22Rv1 (cell line): ENCODE results near the gene C11orf21.

Source experiments
- H3K27ac ChIP-seq: fragments of 450-650 bp; 2 replicates; pipeline ENCODE4 v1.5.1; 2017
- CTCF ChIP-seq: fragments of 450-650 bp; IDR thresholded peaks from 2 replicates; pipeline ENCODE4 v1.5.1; 2017; ENCODE audit warnings: mild to moderate bottlenecking
- ZFX ChIP-seq: fragments of 450-650 bp; IDR thresholded peaks from 2 replicates; pipeline ENCODE4 v1.6.1; 2017; ENCODE audit warnings: antibody characterized with exemption, borderline replicate concordance

Gene C11orf21

DNA sequence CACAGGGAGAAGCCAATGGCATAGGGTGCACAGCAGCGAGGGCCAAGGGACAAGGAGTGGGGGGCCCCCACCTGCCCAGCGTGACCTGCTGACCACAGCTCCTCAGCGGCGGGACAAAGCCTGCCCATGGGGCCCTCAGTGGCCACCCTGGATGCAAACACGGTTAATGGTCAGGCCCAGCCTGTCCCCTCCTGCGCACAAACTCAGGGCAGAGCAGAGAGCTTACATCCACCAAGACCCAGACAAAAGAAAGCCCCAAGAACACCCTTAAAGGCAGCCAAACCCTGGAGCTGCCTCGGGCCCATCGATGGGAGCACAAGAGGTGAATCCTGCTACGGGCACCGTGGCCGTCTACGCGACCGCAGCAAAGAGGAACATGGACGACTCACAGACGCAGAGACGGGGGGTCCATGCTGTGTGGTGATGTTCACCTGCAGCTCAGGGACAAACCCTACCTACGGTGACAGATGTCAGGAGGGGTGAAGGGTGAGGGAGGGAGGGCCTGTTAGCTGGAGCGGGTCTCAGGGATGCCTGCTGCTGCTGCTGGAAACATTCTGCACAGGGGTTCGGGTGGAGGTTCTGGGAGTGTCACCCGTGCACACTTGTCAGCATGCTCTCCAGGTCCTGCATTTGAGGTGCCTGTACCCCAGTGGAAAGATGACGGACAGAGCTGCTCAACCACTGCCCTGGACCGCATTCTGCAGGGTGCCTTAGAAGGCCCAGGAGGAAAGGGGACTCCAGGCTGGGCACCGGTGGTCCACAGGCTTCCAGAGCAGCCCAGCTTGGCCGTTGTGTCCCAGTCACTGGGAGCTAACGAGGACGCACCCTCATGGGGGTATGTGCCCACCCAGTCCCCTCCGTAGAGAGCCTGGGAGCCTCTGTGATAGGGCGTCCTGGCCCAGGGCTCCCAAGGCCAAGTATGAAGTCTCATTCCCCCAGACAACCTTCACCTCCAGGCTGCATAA lies 42.9 kb downstream of the C11orf21 start:
- no peak overlapping the region for H3K27ac ChIP-seq
- TF ChIP-seq ZFX: no peak
- TF ChIP-seq CTCF: no peak

DNA sequence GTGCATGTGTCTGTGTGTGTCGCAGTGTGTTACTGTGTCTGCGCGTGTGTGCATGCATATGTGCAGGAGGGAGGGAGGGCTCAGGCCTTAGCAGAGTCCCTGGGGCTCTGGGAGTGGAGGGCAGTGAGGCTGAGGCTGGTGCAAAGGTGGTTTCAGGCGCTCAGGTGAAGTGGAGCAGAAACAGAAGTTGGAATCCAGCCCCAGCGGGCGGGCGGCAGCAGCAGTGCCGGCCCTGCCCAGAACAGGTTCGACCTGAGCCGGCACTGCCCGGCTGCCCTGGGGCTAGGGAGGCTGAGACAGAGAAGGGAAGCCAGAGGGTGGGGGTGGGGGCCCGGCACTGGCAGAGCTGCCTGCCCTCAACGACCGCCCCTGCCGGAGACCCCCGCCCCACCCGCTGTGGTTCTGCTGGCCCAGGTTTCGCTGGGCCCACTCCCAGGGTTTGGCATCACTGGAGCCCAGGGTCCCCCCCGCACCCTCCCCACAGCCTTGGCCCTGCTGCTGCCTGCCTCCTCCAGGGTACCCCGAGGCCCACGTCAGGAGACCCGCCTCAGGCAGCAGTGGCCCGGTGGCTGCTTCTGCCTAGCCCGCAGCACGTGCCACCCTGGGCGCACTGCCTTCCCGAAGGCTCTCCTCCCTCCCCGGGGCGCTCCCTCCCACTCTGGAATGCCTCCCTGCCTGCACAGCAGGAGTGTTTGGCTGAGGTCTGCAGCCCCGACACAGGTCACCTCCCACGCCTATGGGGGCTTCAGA lies 44.6 kb downstream of the C11orf21 start:
- peak overlapping the region; percentile 96 for H3K27ac ChIP-seq
- TF ChIP-seq ZFX (no peak), CTCF (no peak)

- TF ChIP-seq CTCF (no peak), ZFX (no peak)
- peak overlapping the region; percentile 96 for H3K27ac ChIP-seq
Observed at GRCh38 chr11:2256293-2256913, 45.3 kb downstream of the C11orf21 start.

DNA sequence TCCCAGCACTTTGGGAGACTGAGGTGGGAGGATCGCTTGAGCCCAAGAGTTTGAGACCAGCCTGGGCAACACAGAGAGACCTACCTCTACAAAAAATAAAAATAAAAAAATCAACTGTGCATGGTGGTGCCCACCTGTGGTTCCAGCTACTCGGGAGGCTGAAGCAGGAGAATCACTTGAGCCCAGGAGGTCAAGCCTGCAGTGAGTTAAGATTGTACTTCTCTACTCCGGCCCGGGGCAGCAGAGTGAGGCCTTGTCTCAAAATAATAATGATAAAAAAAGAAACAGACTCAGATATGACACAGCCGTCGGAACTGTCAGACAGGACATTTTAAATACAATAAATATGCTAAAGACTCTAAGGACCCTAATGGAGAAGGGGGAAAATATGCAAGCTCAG lies 49.7 kb downstream of the C11orf21 start:
- TF ChIP-seq ZFX: no peak
- no peak for TF ChIP-seq CTCF
- no peak overlapping the region for H3K27ac ChIP-seq

- no peak overlapping the region for H3K27ac ChIP-seq
- TF ChIP-seq CTCF: no peak
- no peak for TF ChIP-seq ZFX
Observed at GRCh38 chr11:2251138-2251537, 50.6 kb downstream of the C11orf21 start.

- H3K27ac ChIP-seq: no peak overlapping the region
- TF ChIP-seq CTCF: no peak
- TF ChIP-seq ZFX: no peak
Observed at GRCh38 chr11:2250485-2250884, 51.2 kb downstream of the C11orf21 start.
